ENCODE results near the gene JKAMP.

JKAMP gene

GRCh38 chr14:59509101-59509500, 24.8 kb downstream of the JKAMP start:
- H3K27ac ChIP-seq (ENCODE audit: low read length) = no peak overlapping the region
- TF ChIP-seq CTCF (IDR thresholded peaks at IDR 0.05; ENCODE audit: low read length) (no peak), EZH2phosphoT487 (IDR thresholded peaks at IDR 0.05; ENCODE audit: low read length) (no peak), EZH2 (optimal IDR thresholded peaks at IDR 0.05; ENCODE audit: low read depth, low read length) (no peak)
- H3K9me3 ChIP-seq (replicated peaks; ENCODE audit: insufficient read depth, low read length) = no peaks in the 10 kb centered on the region

GRCh38 chr14:59510001-59510400, 25.7 kb downstream of the JKAMP start:
- DNase-seq = no peak
- Histone ChIP-seq H3K27me3 (replicated peaks; ENCODE audit: insufficient read depth, low read length) (no peaks in the 10 kb centered on the region), H3F3A (ENCODE audit: insufficient read depth, low read length) (no peaks in the 10 kb centered on the region)

More at GRCh38 chr14:59509101-59509500, 24.8 kb downstream of the JKAMP start:
- no peaks in the 10 kb centered on the region for H3K79me2 ChIP-seq (ENCODE audit: low read length)
- H2AFZ ChIP-seq (ENCODE audit: low read length) = no peak overlapping the region
- no peak overlapping the region for H3K4me3 ChIP-seq (ENCODE audit: low read length)
- no peak overlapping the region for H3K4me2 ChIP-seq (ENCODE audit: low read depth, low read length)
- no peaks in the 10 kb centered on the region for H3K4me1 ChIP-seq (ENCODE audit: low read length)
- H3K9me2 ChIP-seq (replicated peaks; ENCODE audit: insufficient read depth, low read length) = no peaks in the 10 kb centered on the region
- H3K9ac ChIP-seq (ENCODE audit: low read length) = no peak overlapping the region
- H3K36me3 ChIP-seq (replicated peaks; ENCODE audit: insufficient read depth, low read length) = no peaks in the 10 kb centered on the region
- no peak for DNase-seq
- no peaks in the 10 kb centered on the region for H3F3A ChIP-seq (ENCODE audit: insufficient read depth, low read length)
- H3K27me3 ChIP-seq (replicated peaks; ENCODE audit: insufficient read depth, low read length) = no peaks in the 10 kb centered on the region
- no peaks in the 10 kb centered on the region for H4K20me1 ChIP-seq (ENCODE audit: insufficient read depth, low read length)

GRCh38 chr14:59510966-59511365, 26.6 kb downstream of the JKAMP start:
- H3K9me2 ChIP-seq (replicated peaks; ENCODE audit: insufficient read depth, low read length) = no peaks in the 10 kb centered on the region
- H3K4me1 ChIP-seq (ENCODE audit: low read length) = no peaks in the 10 kb centered on the region
- H3K9ac ChIP-seq (ENCODE audit: low read length) = no peak overlapping the region
- no peak overlapping the region for H2AFZ ChIP-seq (ENCODE audit: low read length)
- H3K9me3 ChIP-seq (replicated peaks; ENCODE audit: insufficient read depth, low read length) = no peaks in the 10 kb centered on the region
- no peak overlapping the region for H3K4me2 ChIP-seq (ENCODE audit: low read depth, low read length)
- TF ChIP-seq EZH2 (optimal IDR thresholded peaks at IDR 0.05; ENCODE audit: low read depth, low read length) (no peak), EZH2phosphoT487 (IDR thresholded peaks at IDR 0.05; ENCODE audit: low read length) (no peak), CTCF (IDR thresholded peaks at IDR 0.05; ENCODE audit: low read length) (no peak)
- H3K27ac ChIP-seq (ENCODE audit: low read length) = no peak overlapping the region
- H3K79me2 ChIP-seq (ENCODE audit: low read length) = no peaks in the 10 kb centered on the region
- no peaks in the 10 kb centered on the region for H3F3A ChIP-seq (ENCODE audit: insufficient read depth, low read length)
- H3K27me3 ChIP-seq (replicated peaks; ENCODE audit: insufficient read depth, low read length) = no peaks in the 10 kb centered on the region
- DNase-seq = no peak
- no peak overlapping the region for H3K4me3 ChIP-seq (ENCODE audit: low read length)
- no peaks in the 10 kb centered on the region for H3K36me3 ChIP-seq (replicated peaks; ENCODE audit: insufficient read depth, low read length)
- no peaks in the 10 kb centered on the region for H4K20me1 ChIP-seq (ENCODE audit: insufficient read depth, low read length)

More at GRCh38 chr14:59510001-59510400, 25.7 kb downstream of the JKAMP start:
- no peak overlapping the region for H3K4me2 ChIP-seq (ENCODE audit: low read depth, low read length)
- no peak for TF ChIP-seq CTCF (IDR thresholded peaks at IDR 0.05; ENCODE audit: low read length)
- no peak for TF ChIP-seq EZH2 (optimal IDR thresholded peaks at IDR 0.05; ENCODE audit: low read depth, low read length)
- TF ChIP-seq EZH2phosphoT487 (IDR thresholded peaks at IDR 0.05; ENCODE audit: low read length) = no peak
- H3K36me3 ChIP-seq (replicated peaks; ENCODE audit: insufficient read depth, low read length) = no peaks in the 10 kb centered on the region
- no peaks in the 10 kb centered on the region for H3K9me3 ChIP-seq (replicated peaks; ENCODE audit: insufficient read depth, low read length)
- H3K4me1 ChIP-seq (ENCODE audit: low read length) = no peaks in the 10 kb centered on the region
- no peak overlapping the region for H3K27ac ChIP-seq (ENCODE audit: low read length)
- no peaks in the 10 kb centered on the region for H4K20me1 ChIP-seq (ENCODE audit: insufficient read depth, low read length)
- H3K9me2 ChIP-seq (replicated peaks; ENCODE audit: insufficient read depth, low read length) = no peaks in the 10 kb centered on the region
- H3K9ac ChIP-seq (ENCODE audit: low read length) = no peak overlapping the region
- H2AFZ ChIP-seq (ENCODE audit: low read length) = no peak overlapping the region
- no peak overlapping the region for H3K4me3 ChIP-seq (ENCODE audit: low read length)
- no peaks in the 10 kb centered on the region for H3K79me2 ChIP-seq (ENCODE audit: low read length)
